Fibroblast of gingiva (primary cell): ENCODE data around the gene TPRX1.
"Not testable (repeated sequence)": the region's sequence is repeated elsewhere in the genome, so short reads cannot be mapped to it uniquely, and the experiment has no call there.

Experiments used
- DNase-seq: peaks from one replicate; pipeline ENCODE4 v3.0.0-alpha.2; 2011; ENCODE audit warnings: low read depth

TPRX1 gene

GRCh38 chr19:47802521-47803043 is 1.8 kb downstream of the TPRX1 start:
- DNase-seq = no peak

GRCh38 chr19:47801270-47801669 is 3.1 kb downstream of the TPRX1 start:
- DNase-seq = no peak

GRCh38 chr19:47798904-47799266 is 5.5 kb downstream of the TPRX1 start:
- no peak for DNase-seq

GRCh38 chr19:47797996-47798903 is 6.1 kb downstream of the TPRX1 start:
- DNase-seq = no peak

DNA sequence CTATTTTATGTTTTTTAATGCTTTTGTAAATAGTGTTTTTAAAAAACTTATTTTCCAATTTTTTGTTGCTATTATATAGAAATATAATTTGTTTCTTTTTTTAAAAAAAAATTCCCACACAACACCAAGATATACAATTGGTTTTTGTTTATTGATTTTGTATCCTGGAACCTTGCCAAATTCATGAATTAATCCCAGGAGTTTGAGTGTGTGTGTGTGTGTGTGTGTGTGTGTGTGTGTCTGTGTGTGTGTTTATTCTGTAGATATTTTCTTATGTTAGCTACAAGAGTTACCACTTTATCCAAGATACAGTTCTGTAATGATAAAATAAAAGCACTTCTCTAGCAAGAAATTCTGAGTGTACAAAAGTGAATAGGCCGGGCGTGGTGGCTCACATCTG is 7.6 kb downstream of the TPRX1 start:
- DNase-seq = no peak

DNA sequence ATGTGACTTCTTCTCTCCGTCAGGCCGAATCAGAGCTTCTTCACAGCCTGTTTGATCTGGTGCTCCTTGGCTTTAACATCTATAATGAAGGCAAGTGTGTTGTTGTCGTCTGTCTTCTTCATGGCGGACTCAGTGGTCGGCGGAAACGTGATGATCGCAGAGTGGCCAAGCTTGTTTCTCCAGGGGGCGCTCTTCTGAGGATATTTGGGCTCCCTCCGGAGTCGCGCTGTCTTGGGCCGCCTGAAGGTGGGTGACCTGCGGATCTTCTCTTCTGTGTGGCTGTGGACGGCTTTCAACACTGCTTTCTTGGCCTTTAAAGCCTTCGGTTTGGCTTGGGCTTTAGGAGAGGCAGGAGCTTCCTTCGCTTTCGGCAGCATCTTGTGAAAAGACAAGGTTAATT is 9.8 kb downstream of the TPRX1 start:
- DNase-seq = no peak

- no peak for DNase-seq
Measured at GRCh38 chr19:47792616-47793015, 11.7 kb downstream of the TPRX1 start.

DNA sequence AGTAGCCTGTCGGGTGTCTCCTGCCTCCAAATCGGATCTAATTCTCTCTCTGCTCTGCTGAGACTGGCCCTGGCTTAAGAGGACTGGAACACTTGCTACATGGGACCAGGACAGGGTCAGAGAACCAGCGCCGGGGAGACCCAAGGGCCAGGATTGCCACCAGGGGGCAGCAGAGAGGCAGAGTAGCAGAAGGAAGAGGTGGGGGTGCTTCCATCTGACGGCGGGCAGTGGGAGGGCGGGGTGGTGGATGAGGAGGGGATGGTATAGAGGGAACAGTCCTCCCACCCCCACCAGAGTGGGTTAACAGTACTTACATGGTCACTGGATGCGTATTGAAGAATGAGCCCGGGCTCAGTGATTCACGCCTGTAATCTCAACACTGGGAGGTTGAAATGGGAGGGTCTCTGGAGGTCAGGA is 13.9 kb downstream of the TPRX1 start:
- DNase-seq = peak; percentile 54

- DNase-seq = not testable (repeated sequence)
Measured at GRCh38 chr19:47789811-47790210, 14.5 kb downstream of the TPRX1 start.

- not testable (repeated sequence) for DNase-seq
Measured at GRCh38 chr19:47787307-47787706, 17.0 kb downstream of the TPRX1 start.

DNA sequence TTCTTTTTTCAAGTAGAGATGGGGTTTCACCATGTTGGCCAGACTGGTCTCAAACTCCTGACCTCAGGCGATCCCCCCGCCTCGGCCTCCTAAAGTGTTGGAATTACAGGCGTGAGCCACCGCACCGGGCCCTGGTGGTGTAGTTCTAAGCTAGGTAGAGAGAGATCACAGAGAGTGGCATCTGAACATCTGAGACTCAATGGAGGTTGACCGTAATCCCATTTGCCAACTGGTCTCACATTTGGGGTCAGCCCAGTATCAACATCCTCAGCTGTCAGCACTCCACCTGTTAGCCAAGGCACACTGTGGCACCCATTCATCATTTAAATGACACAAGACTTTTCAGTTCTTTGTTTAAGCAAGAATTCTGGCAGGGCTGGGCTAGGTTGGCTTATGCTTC is 17.8 kb downstream of the TPRX1 start:
- no peak for DNase-seq

- DNase-seq = no peak
Measured at GRCh38 chr19:47781590-47782262, 22.6 kb downstream of the TPRX1 start.

- DNase-seq = no peak
Measured at GRCh38 chr19:47780215-47780551, 24.2 kb downstream of the TPRX1 start.

DNA sequence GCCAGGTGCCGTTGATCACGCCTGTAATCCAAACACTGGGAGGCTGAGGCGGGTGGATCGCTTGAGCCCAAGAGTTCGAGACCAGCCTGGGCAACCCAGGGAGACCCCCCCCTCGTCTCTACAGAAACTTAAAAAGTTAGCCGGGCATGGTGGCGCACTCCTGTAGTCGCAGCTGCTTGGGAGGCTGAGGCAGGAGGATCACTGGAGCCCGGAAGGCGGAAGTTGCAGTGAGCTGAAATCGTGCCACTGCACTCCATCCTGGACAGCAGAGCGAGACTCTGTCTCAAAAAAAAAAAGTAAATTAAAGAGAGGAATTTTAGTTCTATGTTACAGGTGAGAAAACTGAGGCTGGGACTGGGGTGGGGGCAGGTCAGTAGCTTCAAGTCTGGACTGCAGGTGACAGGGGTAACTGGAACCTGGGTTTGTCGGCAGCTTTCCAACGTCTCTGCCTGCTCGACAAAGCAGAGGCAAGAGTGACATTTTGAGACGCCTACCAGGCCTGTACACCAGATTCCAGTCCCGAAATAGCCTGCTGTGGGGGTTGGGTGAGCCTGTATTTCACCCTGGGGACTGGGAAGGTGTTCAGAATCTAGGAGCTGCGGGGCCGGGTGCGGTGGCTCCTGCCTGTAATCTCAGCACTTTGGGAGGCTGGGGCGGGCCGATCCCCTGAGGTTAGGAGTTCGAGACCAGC is 24.7 kb downstream of the TPRX1 start:
- no peak for DNase-seq

GRCh38 chr19:47778954-47779351 is 25.4 kb downstream of the TPRX1 start:
- DNase-seq = peak; percentile 18

DNA sequence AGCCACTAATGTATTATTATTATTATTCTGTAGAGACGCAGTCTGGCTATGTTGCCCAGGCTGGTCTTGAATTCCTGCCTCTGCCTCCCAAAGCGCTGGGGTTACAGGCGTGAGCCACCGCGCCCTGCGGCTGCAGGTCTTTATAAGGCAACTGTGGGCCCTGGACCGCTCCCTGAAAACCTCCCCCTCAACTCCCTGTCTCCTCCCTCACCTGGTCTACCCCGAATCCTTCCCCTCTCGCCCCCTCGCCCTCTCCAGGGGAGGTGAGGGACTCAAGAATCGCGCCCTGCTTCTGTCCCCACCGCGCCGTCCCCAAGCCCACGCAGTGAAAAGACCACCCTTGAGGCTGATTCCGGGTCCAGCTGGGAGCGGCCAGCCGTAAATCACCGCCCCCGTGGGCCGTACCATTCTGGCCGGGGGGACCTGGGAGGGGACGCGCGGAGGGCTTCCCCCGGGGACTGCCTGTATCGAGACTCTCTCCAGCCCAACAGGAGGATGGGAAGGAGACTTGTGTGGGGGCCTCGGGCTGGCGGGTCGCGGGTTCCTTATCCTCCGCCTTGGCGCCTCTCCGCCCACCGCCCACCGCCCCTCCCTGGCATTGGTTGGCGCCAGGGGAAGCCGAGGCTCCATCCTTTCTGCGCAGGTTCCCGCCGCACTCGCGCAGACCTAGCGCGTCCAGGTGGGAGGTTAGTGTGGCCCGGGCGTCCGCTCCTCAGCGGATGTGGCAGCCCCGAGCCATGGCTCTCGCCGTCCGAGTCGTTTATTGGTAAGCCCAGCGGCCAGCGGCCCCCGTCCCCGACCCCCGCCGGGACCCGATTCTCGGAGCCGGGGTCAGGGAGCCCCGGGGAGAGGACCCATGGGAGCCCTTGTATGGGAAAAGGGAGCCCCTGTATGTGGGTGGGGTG is 26.1 kb downstream of the TPRX1 start, which contains the start of gene SELENOW:
TSS of gene SELENOW (plus strand) at position 655 of the 905 bp plus-strand sequence. CDS start at position 738, 83 bp downstream.
- DNase-seq = peak; percentile 67

DNA sequence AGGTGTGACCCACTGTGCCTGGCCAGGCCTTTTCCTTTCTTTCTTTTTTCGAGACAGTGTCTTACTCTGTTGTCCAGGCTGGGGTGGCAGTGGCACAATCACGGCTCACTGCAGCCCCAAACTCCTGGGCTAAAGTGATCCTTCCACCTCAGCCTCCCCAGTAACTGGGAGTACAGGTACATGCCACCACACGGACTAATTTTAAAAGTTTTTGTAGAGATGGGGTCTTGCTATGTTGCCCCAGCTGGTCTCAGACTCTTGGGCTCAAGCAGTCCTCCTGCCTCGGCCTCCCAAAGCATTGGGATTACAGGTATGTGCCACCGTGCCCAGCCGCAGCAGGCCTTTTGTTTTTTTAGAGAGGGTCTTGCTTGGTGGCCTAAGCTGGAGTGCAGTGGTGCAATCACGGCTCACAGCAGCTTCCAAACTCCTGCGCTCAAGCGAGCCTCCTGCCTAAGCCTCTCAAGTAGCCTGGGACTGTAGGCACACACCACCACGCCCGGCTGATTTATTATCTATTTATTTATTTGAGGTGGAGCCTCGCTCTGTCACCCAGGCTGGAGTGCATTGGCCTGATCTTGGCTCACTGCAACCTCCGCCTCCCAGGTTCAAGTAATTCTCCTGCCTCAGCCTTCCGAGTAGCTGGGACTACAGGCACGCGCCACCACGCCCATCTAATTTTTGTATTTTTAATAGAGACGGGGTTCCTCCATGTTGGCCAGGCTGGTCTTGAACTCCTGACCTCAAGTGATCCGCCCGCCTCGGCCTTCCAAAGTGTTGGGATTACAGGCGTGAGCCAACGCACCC is 26.9 kb downstream of the TPRX1 start:
- not testable (repeated sequence) for DNase-seq

DNA sequence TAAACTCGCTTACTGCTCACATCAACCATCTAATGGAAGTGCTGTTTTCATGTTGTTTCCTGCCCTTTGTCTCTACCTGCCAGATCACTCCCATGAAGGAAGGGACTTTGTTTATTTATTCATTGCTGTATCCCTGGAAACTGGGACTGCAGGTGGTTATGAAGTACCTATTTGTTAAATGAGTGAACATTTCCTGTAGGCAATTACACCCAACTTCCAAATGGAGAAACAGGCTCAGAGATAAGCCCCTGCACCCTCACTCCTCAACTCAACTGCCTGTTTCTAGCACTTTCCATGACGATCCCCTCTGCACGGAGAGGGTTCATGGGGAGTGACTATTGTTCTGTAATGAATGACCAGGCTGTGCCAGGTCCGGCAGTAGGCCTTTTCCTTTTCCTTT is 27.8 kb downstream of the TPRX1 start:
- no peak for DNase-seq

DNA sequence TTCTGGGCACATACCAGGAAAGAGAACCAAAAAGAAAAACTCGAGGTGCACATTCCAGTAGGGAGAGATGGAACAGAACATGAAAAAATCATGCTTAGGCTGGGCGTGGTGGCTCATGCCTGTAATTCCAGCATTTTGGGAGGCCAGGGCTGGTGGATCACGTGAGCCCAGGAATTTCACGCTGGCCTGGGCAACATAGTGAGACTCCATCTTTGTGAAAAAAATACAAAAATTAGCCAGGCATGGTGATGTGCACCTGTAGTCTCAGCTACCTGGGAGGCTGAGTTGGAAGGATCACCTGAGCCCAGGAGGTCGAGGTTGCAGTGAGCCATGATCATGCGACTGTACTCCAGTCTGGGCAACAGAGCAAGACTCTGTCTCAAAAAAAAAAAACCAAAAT is 33.1 kb downstream of the TPRX1 start:
- DNase-seq = not testable (repeated sequence)

- DNase-seq = no peak
Measured at GRCh38 chr19:47769534-47769933, 34.8 kb downstream of the TPRX1 start.

DNA sequence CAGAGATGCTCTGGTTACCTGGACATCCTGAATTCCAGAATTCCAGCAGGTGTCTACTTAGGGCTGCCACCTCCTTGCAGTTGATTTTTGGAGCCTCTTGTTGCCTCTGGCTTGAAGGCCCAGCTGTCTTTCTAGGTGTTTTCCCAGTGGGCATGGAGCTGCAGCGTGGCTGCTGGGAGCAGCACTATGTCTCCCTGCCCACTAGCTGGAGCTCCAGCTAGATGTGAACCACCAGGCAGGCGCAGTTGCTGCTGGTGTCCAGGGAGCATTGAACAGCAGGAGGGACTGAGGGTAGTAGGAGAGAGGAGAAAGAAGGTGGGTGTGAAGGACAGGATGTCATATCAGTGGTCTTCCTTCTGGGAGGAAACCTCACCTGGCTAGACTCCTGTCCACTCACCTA is 35.7 kb downstream of the TPRX1 start:
- DNase-seq = no peak
